ENCODE measurements around the gene PRKCB.
"Not testable (repeated sequence)": the region's sequence is repeated elsewhere in the genome, so short reads cannot be mapped to it uniquely, and the experiment has no call there.

PRKCB gene

GRCh38 chr16:23901178-23902033, 65.6 kb downstream of the PRKCB start:
- in situ Hi-C loops (cut with MboI; ENCODE audit: low sequenced_read_pairs), result no loop called here

GRCh38 chr16:23902034-23902747, 66.4 kb downstream of the PRKCB start:
- in situ Hi-C loops (cut with MboI; ENCODE audit: low sequenced_read_pairs), result no loop called here

GRCh38 chr16:23902748-23903414, 67.1 kb downstream of the PRKCB start:
- in situ Hi-C loops (cut with MboI; ENCODE audit: low sequenced_read_pairs), result no loop called here

GRCh38 chr16:23905027-23905426, 69.2 kb downstream of the PRKCB start:
- in situ Hi-C loops (cut with MboI; ENCODE audit: low sequenced_read_pairs), result no loop called here

GRCh38 chr16:23907457-23907902, 71.7 kb downstream of the PRKCB start:
- in situ Hi-C loops (cut with MboI; ENCODE audit: low sequenced_read_pairs), result no loop called here

- in situ Hi-C loops (cut with MboI; ENCODE audit: low sequenced_read_pairs), result no loop called here
Observed at GRCh38 chr16:23907903-23908302, 72.1 kb downstream of the PRKCB start.

GRCh38 chr16:23908790-23909189, 73.0 kb downstream of the PRKCB start:
- in situ Hi-C loops (cut with MboI; ENCODE audit: low sequenced_read_pairs), result no loop called here

- in situ Hi-C loops (cut with MboI; ENCODE audit: low sequenced_read_pairs), result no loop called here
Observed at GRCh38 chr16:23909792-23910418, 74.1 kb downstream of the PRKCB start.

GRCh38 chr16:23914946-23915530, 79.3 kb downstream of the PRKCB start:
- in situ Hi-C loops (cut with MboI; ENCODE audit: low sequenced_read_pairs), result no loop called here

- in situ Hi-C loops (cut with MboI; ENCODE audit: low sequenced_read_pairs), result not testable (repeated sequence)
Observed at GRCh38 chr16:23916552-23916951, 80.8 kb downstream of the PRKCB start.

- in situ Hi-C loops (cut with MboI; ENCODE audit: low sequenced_read_pairs), result no loop called here
Observed at GRCh38 chr16:23917621-23918020, 81.8 kb downstream of the PRKCB start.

- in situ Hi-C loops (cut with MboI; ENCODE audit: low sequenced_read_pairs), result no loop called here
Observed at GRCh38 chr16:23920446-23920845, 84.7 kb downstream of the PRKCB start.

- in situ Hi-C loops (cut with MboI; ENCODE audit: low sequenced_read_pairs), result no loop called here
Observed at GRCh38 chr16:23920899-23921298, 85.1 kb downstream of the PRKCB start.

GRCh38 chr16:23922406-23922805, 86.6 kb downstream of the PRKCB start:
- in situ Hi-C loops (cut with MboI; ENCODE audit: low sequenced_read_pairs), result no loop called here

GRCh38 chr16:23924128-23924527, 88.3 kb downstream of the PRKCB start:
- in situ Hi-C loops (cut with MboI; ENCODE audit: low sequenced_read_pairs), result no loop called here

- in situ Hi-C loops (cut with MboI; ENCODE audit: low sequenced_read_pairs), result no loop called here
Observed at GRCh38 chr16:23927796-23928195, 92.0 kb downstream of the PRKCB start.

- in situ Hi-C loops (cut with MboI; ENCODE audit: low sequenced_read_pairs), result no loop called here
Observed at GRCh38 chr16:23929237-23929636, 93.5 kb downstream of the PRKCB start.

GRCh38 chr16:23929856-23930255, 94.1 kb downstream of the PRKCB start:
- in situ Hi-C loops (cut with MboI; ENCODE audit: low sequenced_read_pairs), result no loop called here

- in situ Hi-C loops (cut with MboI; ENCODE audit: low sequenced_read_pairs), result no loop called here
Observed at GRCh38 chr16:23930791-23931190, 95.0 kb downstream of the PRKCB start.

GRCh38 chr16:23931199-23931598, 95.4 kb downstream of the PRKCB start:
- in situ Hi-C loops (cut with MboI; ENCODE audit: low sequenced_read_pairs), result no loop called here

- in situ Hi-C loops (cut with MboI; ENCODE audit: low sequenced_read_pairs), result not testable (repeated sequence)
Observed at GRCh38 chr16:23933650-23934049, 97.9 kb downstream of the PRKCB start.

Measured in hTERT RPE-1 (cell line).